Amniotic stem cell (primary cell): ENCODE results near the gene LONP2.
"Not testable (repeated sequence)": the region's sequence is repeated elsewhere in the genome, so short reads cannot be mapped to it uniquely, and the experiment has no call there.

Experiments
- DNase-seq: peaks from one replicate; lab custom pipeline; 2025; lab: John Stamatoyannopoulos, UW

The LONP2 gene

DNA sequence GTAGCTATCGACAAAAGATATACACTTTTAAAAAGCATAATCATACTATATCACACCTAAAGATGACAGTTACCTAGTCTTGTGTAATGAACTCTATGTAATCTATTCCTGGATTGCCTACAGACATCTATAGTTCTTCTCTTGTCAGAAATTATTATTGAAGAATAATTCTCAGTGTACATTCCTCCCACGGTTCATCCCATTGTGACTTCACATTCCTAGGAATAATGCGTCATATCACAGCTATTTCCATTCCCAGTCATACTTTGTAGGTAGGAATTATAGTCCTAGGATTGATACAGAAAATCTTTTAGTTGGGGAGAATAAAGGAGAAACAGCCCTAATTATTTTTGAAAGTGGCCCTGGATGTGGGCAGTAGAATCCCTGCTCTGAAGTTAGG is 47.2 kb downstream of the LONP2 start:
- DNase-seq: no peak

DNA sequence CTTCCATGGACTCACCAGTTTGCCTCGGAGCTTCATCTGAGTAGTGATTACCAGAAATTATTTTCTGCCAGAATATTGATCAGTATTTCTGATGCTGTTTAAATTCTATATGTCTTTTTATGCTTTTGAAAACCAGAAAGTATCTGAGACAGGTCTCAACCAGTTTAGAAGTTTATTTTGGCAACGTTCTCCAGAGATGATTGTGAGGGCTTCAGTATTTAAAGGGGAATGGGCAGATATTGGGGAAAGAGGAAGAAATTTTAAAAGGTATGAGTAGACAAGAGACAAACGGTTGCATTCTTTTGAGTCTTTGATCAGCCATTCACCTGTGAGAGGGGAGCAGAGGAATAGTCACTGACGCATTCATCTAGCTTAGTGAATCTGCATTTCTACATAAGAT is 47.7 kb downstream of the LONP2 start:
- no peak for DNase-seq

DNA sequence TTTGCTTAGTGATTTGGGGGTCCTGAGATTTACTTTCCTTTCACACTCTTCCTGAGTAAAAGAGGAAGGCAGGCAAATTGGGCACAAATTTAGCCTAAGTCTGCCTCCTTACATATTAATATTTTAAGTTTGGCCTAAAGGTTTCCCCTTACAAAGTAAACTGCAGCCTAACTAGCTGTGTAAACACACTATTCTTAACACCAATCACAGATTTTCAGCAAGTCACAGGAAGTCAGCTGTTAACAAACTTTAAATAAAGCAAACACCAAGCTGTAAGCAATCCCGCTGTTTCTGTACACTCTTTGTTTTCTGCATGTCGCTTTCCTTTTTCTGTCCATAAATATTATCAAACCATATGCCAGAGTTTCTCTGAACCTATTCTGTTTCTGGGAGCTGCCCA is 48.4 kb downstream of the LONP2 start:
- no peak for DNase-seq

GRCh38 chr16:48294724-48295123 is 50.6 kb downstream of the LONP2 start:
- no peak for DNase-seq

DNA sequence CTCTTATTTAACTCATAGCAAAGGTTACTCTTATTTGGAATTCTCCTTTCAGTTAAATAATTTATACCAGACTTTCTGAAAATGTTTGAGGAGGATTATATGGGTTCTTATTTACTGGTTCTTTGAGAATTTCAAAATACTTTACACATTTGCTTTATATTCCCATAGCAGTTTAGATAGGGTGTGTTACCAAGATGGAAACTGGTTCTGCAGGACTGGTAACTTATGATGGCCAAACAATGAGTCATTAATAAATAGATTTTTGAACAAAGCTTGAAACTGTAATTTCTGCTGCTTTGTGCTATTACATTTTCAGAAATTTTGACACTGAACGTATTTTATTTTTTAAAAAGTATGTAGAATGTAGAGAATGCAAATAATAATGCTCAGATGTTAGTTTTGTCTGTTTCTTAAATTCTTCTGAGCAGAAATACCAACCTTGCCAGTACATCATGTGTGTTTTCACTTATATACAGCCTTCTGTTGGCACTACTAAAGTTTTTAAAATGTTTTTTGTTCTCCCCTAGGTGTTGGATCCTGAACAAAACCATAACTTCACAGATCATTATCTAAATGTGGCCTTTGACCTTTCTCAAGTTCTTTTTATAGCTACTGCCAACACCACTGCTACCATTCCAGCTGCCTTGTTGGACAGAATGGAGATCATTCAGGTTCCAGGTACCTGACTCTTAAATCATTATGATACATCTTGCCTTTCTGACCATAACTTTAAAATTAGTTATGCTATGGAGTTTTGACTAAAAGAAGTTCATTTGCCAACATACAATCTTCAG is 51.6 kb downstream of the LONP2 start:
- no peak for DNase-seq

GRCh38 chr16:48299471-48299870 is 55.4 kb downstream of the LONP2 start:
- no peak for DNase-seq

GRCh38 chr16:48300391-48300856 is 56.3 kb downstream of the LONP2 start:
- DNase-seq: no peak

DNA sequence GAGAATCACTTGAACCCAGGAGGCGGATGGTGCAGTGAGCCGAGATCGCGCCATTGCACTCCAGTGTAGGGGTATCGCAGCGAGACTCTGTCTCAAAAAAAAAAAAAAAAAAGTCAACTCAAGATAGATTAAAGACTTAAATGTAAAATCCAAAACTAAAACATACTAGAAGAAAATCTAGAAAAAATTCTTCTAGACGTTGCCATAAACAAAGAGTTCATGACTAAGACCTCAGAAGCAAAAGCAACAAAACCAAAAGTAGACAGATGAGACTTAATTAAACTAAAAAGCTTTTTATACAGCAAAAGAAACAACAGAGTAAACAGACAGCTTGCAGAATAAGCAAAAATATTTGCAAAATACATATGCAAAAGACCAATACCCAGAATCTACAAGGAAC is 64.4 kb downstream of the LONP2 start:
- DNase-seq: no peak

DNA sequence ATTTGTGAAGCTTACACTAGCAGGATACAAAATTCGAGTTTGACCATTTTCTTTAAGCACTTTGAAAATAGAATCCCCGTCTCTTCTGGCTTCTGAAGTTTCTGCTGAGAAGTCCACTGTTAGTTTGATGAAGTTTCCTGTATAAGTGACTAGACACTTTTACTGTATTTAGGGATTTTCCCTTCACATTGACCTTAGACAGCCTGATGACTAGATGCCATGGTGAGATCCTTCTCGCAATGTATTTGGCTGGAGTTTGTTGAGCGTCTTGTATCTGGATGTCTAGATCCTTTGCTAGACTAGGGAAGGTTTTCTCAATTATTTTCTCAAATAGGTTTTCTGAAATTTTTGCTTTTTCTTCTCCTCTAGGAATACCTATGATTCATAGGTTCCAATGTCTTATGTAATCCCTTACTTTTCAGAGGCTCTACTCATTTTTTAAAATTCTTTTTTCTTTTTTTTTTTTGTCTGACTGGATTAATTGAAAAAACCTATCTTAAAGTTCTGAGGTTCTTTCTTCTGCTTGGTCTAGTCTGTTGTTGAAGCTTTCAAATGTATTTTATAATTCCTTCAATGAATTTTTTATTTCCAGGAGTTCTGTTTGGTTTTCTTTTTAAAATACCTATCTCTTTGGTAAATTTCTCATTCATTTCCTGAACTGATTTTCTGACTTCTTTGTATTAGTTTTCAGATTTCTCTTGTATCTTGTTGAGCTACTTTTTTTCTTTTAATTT is 67.0 kb downstream of the LONP2 start:
- no peak for DNase-seq

- DNase-seq: not testable (repeated sequence)
Measured at GRCh38 chr16:48313905-48314304, 69.8 kb downstream of the LONP2 start.

- DNase-seq: no peak
Measured at GRCh38 chr16:48317026-48317425, 72.9 kb downstream of the LONP2 start.

DNA sequence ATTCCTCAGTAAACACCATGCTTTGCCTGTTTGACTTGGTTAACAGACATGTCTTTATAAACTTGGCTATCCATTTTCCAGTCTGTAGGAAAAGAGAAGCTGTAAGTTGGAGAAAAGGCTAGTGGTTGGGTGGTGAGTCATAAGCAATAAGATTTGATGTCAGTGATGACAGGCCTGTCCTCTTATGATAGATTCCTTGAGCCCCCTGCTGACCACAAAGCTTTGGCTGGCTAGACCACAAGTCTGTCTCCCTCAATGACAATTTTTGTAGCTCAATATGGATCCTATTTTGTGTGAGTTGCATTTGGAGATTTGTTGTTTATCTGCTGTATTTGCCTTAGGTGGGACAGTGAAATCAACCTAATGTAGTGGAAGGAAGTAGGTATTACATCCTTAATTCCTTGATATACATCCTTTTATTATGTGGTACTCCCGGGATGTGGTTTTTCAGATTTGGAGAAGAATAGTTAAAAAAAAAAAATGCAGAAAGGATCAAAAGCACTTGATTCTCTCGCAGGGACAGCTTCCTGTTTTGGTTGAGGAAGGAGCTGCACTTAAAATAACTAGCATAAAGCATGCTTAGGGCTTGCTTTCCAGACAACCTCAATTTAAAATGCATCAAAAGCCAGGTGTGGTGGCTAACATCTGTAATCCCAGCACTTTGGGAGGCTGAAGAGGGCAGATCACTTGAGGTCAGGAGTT is 73.7 kb downstream of the LONP2 start:
- DNase-seq: no peak

DNA sequence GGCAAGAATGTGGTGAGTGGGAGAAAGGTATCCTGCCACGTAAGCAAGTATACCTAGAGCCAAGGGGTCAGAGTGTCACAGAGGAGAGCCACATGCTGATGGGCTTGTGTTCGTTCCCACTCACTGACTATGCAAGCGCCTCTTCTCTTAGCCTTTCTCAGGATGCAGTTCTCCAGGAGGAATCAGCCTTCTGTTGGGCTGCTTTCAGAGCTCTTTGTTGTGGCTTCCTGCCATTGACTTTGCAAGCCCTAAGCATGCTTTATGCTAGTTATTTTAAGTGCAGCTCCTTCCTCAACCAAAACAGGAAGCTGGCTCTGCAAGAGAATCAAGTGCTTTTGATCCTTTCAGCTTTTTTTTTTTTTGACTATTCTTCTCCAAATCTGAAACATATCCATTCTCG is 74.5 kb downstream of the LONP2 start:
- DNase-seq: no peak

- no peak for DNase-seq
Measured at GRCh38 chr16:48321317-48322036, 77.4 kb downstream of the LONP2 start.

DNA sequence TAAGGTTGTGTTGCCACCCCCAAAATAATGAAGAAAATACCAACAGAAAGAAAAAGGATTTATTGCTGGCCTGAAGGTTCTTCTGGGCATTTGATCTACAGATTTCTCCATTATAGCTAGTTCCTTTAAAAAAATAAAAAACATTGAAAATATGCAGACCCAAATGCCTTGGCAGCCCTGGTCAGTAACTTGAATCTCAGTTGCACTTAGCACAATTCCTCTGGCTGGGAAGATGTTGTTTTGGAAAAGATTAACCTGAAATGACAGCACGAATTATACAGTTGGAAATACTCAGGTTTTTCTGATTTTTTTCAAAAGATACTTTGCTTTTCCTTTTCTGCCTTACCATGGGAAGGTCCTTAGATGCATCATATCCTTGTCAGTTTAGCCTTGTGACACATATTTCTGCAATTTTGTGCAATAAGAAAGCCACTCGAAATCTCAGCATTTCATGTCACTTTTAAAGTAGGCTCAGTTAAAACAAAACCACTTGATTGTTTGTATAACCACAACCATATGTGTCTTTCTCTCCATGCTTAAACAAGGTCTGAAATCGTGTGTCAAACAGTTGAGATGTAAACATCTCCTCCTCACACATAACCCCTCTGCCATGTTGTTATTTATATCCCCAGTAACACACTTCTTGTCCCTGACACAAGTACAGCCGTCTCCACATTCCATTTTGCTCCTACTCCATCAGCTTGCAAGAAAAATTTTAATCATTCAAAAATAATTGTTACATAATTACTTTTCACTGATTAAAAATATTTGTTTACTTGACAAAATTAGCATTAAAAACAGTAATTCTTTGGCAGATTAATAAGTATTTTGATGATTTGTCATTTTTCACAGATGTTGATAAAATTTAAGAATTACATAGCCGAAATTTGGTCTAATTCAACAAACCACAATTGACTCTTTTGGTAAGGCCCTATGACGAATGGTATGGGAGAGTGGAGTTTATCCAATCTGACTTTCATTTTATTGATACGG is 80.0 kb downstream of the LONP2 start:
- no peak for DNase-seq

GRCh38 chr16:48326915-48327314 is 82.8 kb downstream of the LONP2 start:
- no peak for DNase-seq

- no peak for DNase-seq
Measured at GRCh38 chr16:48329138-48329537, 85.0 kb downstream of the LONP2 start.

DNA sequence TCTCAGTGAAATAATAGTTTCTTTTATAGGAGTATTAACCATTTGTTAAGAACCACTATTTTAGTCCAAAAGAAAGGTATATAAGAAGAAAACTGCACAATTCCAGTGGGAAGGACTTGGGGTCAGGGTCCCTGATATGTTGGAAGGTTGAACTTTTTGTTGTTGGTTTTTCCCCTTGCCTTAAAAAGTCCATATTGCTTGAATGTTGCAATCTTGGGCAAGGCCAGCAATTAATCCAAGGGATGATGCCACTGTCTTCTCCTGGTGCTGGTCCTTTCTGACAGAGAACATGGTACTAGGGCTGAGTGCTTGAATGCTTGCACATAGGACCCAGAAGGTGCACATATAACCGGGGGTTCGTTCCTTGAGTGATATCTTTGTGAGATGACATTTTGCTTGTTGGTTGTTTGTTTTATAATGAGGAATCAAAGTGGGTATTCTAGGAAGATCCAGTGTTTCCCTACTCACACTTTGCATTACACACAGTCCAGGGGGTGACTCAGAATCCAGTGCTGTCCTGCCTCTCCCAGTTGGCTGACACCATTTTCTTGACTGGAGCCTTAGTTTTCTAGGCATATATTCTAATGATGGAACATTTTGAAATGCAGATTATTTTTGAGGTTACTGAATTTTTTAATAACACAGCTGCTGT is 86.2 kb downstream of the LONP2 start:
- DNase-seq: no peak

DNA sequence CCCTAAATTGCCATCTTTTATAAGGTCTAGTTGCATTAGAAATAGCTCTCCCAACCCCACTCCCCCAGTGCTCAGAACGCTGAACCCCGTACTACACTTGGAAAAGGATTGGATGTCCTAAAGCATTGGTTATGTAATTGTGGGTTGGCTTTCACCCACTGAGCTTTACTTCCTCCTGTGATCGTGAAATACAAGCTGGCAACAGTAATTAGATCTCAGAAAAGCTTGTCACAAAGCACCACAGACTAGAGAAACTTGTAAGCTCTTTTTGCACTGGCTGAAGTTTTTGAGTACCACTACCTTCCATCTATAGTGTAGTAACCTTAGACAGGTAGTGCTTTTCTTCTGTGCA is 86.7 kb downstream of the LONP2 start:
- DNase-seq: no peak

- no peak for DNase-seq
Measured at GRCh38 chr16:48332978-48333377, 88.9 kb downstream of the LONP2 start.

DNA sequence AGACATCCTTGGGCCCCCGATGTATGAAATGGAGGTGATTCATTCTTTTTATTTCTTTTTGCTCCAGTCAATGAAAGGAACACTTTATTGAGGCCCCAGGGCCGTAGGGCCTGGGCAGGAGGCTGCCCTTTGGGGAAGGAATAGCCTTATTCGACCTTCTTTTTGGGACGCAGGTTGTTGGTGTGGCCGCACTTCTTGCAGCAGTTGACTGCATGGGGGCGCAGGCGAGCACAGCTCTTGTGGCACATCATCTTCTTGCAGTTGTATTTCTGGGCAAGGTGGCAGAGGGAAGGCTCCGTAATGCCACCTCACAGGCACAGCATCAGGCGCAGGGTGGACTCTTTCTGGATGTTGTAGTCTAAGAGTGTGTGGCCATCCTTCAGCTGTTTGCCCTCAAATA is 90.2 kb downstream of the LONP2 start:
- no peak for DNase-seq
